Aorta (tissue), 5 donors: Measurements from ENCODE around the gene SOX14. TPM values are rescaled to one million over a fixed set of nuclear protein-coding genes. Genes with fewer than 3 reads are reported as not detected.

Source experiments
- ATAC-seq: fragments of 200-7000 bp; cut with Tn5 transposase; one replicate; pipeline ENCODE4 v1.9.1; 2022; ENCODE audit warnings: moderate library complexity; ENCODE audit not compliant: low FRiP score
- DNase-seq, 2 donors: peaks; one replicate each; pipeline ENCODE4 v3.0.0-alpha.2; 2020
- H3K27ac ChIP-seq, 2 donors: one replicate each; pipeline ENCODE4 v1.5.1; 2013; ENCODE audit warnings: low read length in 2 of 2, mild to moderate bottlenecking in 2 of 2, moderate library complexity in 2 of 2, control low read depth in 1 of 2, inconsistent platforms in 1 of 2, low read depth in 1 of 2
- H3K27me3 ChIP-seq, 2 donors: one replicate each; pipeline ENCODE4 v1.6.1; 2013; ENCODE audit warnings: control low read depth in 1 of 2, low read length in 1 of 2, mild to moderate bottlenecking in 1 of 2, moderate library complexity in 1 of 2; ENCODE audit not compliant: insufficient read depth in 2 of 2, control insufficient read depth in 1 of 2
- H3K36me3 ChIP-seq, 2 donors: one replicate each; pipeline ENCODE4 v1.6.1; 2013; ENCODE audit warnings: control low read depth in 1 of 2, low read length in 1 of 2, mild to moderate bottlenecking in 1 of 2; ENCODE audit not compliant: insufficient read depth in 2 of 2, control insufficient read depth in 1 of 2
- H3K4me1 ChIP-seq, 2 donors: one replicate each; pipeline ENCODE4 v1.6.1; 2013; ENCODE audit warnings: low read length in 2 of 2, control low read depth in 1 of 2, mild to moderate bottlenecking in 1 of 2, moderate library complexity in 1 of 2; ENCODE audit not compliant: insufficient read depth in 2 of 2, control insufficient read depth in 1 of 2
- H3K4me3 ChIP-seq, 2 donors: one replicate each; pipeline ENCODE4 v1.5.1; 2013; ENCODE audit warnings: low read length in 2 of 2, control low read depth in 1 of 2, mild to moderate bottlenecking in 1 of 2
- H3K9me3 ChIP-seq: one replicate; pipeline ENCODE4 v1.6.1; 2013; ENCODE audit warnings: mild to moderate bottlenecking, low read length; ENCODE audit not compliant: control insufficient read depth
- WGBS, 2 donors: extraction: QIAGEN DNeasy Blood & Tissue Kit; methylation state at CpG; one replicate each; pipeline ENCODE4 v1.1.7; 2013; 5-methylcytosine and 5-hydroxymethylcytosine counted together
- intact Hi-C, 2 donors: fragments of 100-400 bp; cut with DNase I; formaldehyde crosslinking; loops; one replicate each; pipeline versions ENCODE4 v1.14.2 to v1.15.0; 2022
- polyA plus RNA-seq, 2 donors: library from polyadenylated mRNA; stranded (reverse); fragments of 200-250 nt; gene quantifications; one replicate each; pipeline ENCODE4 v1.2.3, GENCODE V29; 2013
- total RNA-seq, 2 donors: library from RNA; stranded (reverse); fragmentation: NEBNext Ultra II Directional; extraction: Animal tissue kit (Norgen Biotek cat#: 25700); gene quantifications; one replicate each; pipeline ENCODE4 v1.2.1, GENCODE V29; 2021
- donor health status: healthy with polysubstance abuse.
- donor health status: Bipolar disorder and iron deficiency.
- donor health status: DM: no; HTN: no; CAD: no.
- donor health status: DM: no; HTN: no; CAD: no.
- donor health status: DM: yes; HTN: yes; CAD: no.

Gene SOX14
- total and polyA plus RNA-seq, 4 donors = not detected

GRCh38 chr3:137766876-137767537, 2.9 kb downstream of the SOX14 start:
- WGBS, 2 donors = 1 to 4% methylated on average over 22 of the region's 22 CpGs
- no peak for ATAC-seq

GRCh38 chr3:137767538-137768360, 3.6 kb downstream of the SOX14 start:
- no peaks in the 10 kb centered on the region for H3K36me3 ChIP-seq
- peaks cover 0 to 2% of the 10 kb centered on the region in 2 donors for H3K27me3 ChIP-seq
- H3K27ac ChIP-seq = no peak overlapping the region
- peak overlapping the region in 1 of 2 donors; percentile 34 for H3K4me3 ChIP-seq
- H3K9me3 ChIP-seq = no peaks in the 10 kb centered on the region
- DNase-seq = no peak
- H3K4me1 ChIP-seq = no peaks in the 10 kb centered on the region
- intact Hi-C loops = no loop called here
- no peak for ATAC-seq
- WGBS, 2 donors = 2 to 3% methylated on average over 36 of the region's 36 CpGs

More at GRCh38 chr3:137766876-137767537, 2.9 kb downstream of the SOX14 start:
- Histone ChIP-seq H3K9me3 (no peaks in the 10 kb centered on the region), H3K4me3 (no peak overlapping the region), H3K27ac (no peak overlapping the region), H3K36me3 (no peaks in the 10 kb centered on the region), H3K4me1 (no peaks in the 10 kb centered on the region), H3K27me3 (peaks cover 0 to 4% of the 10 kb centered on the region in 2 donors)
- no peak for DNase-seq
- intact Hi-C loops = no loop called here

- Histone ChIP-seq H3K36me3 (no peaks in the 10 kb centered on the region), H3K27me3 (peaks cover 0 to 2% of the 10 kb centered on the region in 2 donors), H3K4me1 (no peaks in the 10 kb centered on the region), H3K4me3 (peak overlapping the region in 1 of 2 donors; percentile 34), H3K27ac (no peak overlapping the region), H3K9me3 (no peaks in the 10 kb centered on the region)
- DNase-seq (no peak), ATAC-seq (peak; percentile 2)
- WGBS, 2 donors = 2 to 3% methylated on average over 58 to 59 of the region's 59 CpGs
- intact Hi-C loops = no loop called here
Measured at GRCh38 chr3:137768361-137769321, 4.5 kb downstream of the SOX14 start.

- intact Hi-C loops = no loop called here
- H3K4me3 ChIP-seq = no peak overlapping the region
- no peaks in the 10 kb centered on the region for H3K36me3 ChIP-seq
- no peak overlapping the region for H3K27ac ChIP-seq
- ATAC-seq (no peak), DNase-seq (no peak)
- H3K4me1 ChIP-seq = no peaks in the 10 kb centered on the region
- no peaks in the 10 kb centered on the region for H3K9me3 ChIP-seq
- peaks cover 0 to 2% of the 10 kb centered on the region in 2 donors for H3K27me3 ChIP-seq
- WGBS, 2 donors = 11% methylated on average over 23 of the region's 23 CpGs
Measured at GRCh38 chr3:137769322-137770065, 5.4 kb downstream of the SOX14 start.

GRCh38 chr3:137770066-137770834, 6.1 kb downstream of the SOX14 start:
- Histone ChIP-seq H3K9me3 (no peaks in the 10 kb centered on the region), H3K27me3 (peaks cover 0 to 2% of the 10 kb centered on the region in 2 donors), H3K27ac (no peak overlapping the region), H3K4me3 (no peak overlapping the region), H3K4me1 (no peaks in the 10 kb centered on the region), H3K36me3 (no peaks in the 10 kb centered on the region)
- DNase-seq (no peak), ATAC-seq (no peak)
- intact Hi-C loops = no loop called here
- 2 to 6% methylated on average over 40 of the region's 40 CpGs for WGBS, 2 donors

GRCh38 chr3:137770835-137771399, 6.8 kb downstream of the SOX14 start:
- WGBS, 2 donors = 2% methylated on average over 44 to 45 of the region's 45 CpGs
- no peak overlapping the region for H3K27ac ChIP-seq
- H3K9me3 ChIP-seq = no peaks in the 10 kb centered on the region
- intact Hi-C loops = no loop called here
- no peak for DNase-seq
- peak; percentile 21 for ATAC-seq
- H3K27me3 ChIP-seq = peaks cover 0 to 2% of the 10 kb centered on the region in 2 donors
- H3K36me3 ChIP-seq = no peaks in the 10 kb centered on the region
- peak overlapping the region; percentile 4 to 17 for H3K4me3 ChIP-seq
- no peaks in the 10 kb centered on the region for H3K4me1 ChIP-seq

- no peaks in the 10 kb centered on the region for H3K36me3 ChIP-seq
- no peak for ATAC-seq
- WGBS, 2 donors = 3% methylated on average over 53 of the region's 53 CpGs
- H3K27ac ChIP-seq = no peak overlapping the region
- H3K9me3 ChIP-seq = no peaks in the 10 kb centered on the region
- intact Hi-C loops = no loop called here
- H3K4me3 ChIP-seq = peak overlapping the region; percentile 17 to 31
- H3K4me1 ChIP-seq = no peaks in the 10 kb centered on the region
- H3K27me3 ChIP-seq = peaks cover 0 to 2% of the 10 kb centered on the region in 2 donors
- DNase-seq = no peak
Measured at GRCh38 chr3:137771401-137772213, 7.5 kb downstream of the SOX14 start.
